ENCODE results near the gene NR3C1. TPM values are rescaled to one million over a fixed set of nuclear protein-coding genes. Genes with fewer than 3 reads are reported as not detected.

Gene NR3C1
- polyA plus RNA-seq, 1 donor from 2014 or later, result 2.3 TPM

DNA sequence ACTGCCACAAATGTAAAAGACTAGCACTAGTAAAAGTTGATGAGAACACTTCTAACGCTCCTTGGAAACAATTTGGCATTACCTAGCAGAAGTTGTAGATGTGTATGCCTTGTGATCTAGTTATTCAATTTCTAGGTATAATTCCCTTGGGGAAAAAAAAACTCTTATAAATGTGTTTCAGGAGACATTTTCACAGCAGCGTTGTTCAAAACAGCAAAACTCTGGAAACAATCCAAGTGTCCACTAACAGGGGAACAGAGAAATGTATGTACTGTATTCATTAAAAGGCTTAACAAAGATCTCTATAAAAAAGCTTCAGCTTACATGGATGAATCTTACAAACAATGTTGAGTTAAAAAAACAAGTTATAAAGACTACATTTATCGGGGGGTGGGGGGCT lies 30.4 kb downstream of the NR3C1 start:
- H3K4me2 ChIP-seq (ENCODE audit: low read length), result no peak overlapping the region
- no peak overlapping the region for H3K9ac ChIP-seq (ENCODE audit: low read length)
- no peak overlapping the region for H2AFZ ChIP-seq (ENCODE audit: low read depth, low read length)
- no peaks in the 10 kb centered on the region for H3K9me2 ChIP-seq (ENCODE audit: insufficient read depth, low read length)
- H3K27ac ChIP-seq (ENCODE audit: low read length), result no peak overlapping the region
- no peaks in the 10 kb centered on the region for H3K27me3 ChIP-seq (ENCODE audit: insufficient read depth, low read depth, low read length)
- H3F3A ChIP-seq (ENCODE audit: insufficient read depth, low read length, poor library complexity, severe bottlenecking), result no peaks in the 10 kb centered on the region
- H3K9me3 ChIP-seq (ENCODE audit: low read length), result no peaks in the 10 kb centered on the region
- H3K36me3 ChIP-seq (ENCODE audit: insufficient read depth, low read length), result no peaks in the 10 kb centered on the region
- no peaks in the 10 kb centered on the region for H4K20me1 ChIP-seq (ENCODE audit: insufficient read depth)
- TF ChIP-seq SMC3 (conservative IDR thresholded peaks at IDR 0.05; ENCODE audit: poor library complexity) (no peak), MXI1 (conservative IDR thresholded peaks at IDR 0.05; ENCODE audit: poor library complexity, severe bottlenecking) (no peak), RAD21 (conservative IDR thresholded peaks at IDR 0.05) (no peak), EZH2 (IDR thresholded peaks at IDR 0.05; ENCODE audit: borderline replicate concordance, insufficient read depth, low read length, poor library complexity, severe bottlenecking) (no peak), POLR2AphosphoS5 (IDR thresholded peaks at IDR 0.05) (no peak), TAF1 (IDR thresholded peaks at IDR 0.05; ENCODE audit: low read depth) (no peak), EP300 (conservative IDR thresholded peaks at IDR 0.05; ENCODE audit: poor library complexity, severe bottlenecking) (no peak)
- TF ChIP-seq, protein P1, sequence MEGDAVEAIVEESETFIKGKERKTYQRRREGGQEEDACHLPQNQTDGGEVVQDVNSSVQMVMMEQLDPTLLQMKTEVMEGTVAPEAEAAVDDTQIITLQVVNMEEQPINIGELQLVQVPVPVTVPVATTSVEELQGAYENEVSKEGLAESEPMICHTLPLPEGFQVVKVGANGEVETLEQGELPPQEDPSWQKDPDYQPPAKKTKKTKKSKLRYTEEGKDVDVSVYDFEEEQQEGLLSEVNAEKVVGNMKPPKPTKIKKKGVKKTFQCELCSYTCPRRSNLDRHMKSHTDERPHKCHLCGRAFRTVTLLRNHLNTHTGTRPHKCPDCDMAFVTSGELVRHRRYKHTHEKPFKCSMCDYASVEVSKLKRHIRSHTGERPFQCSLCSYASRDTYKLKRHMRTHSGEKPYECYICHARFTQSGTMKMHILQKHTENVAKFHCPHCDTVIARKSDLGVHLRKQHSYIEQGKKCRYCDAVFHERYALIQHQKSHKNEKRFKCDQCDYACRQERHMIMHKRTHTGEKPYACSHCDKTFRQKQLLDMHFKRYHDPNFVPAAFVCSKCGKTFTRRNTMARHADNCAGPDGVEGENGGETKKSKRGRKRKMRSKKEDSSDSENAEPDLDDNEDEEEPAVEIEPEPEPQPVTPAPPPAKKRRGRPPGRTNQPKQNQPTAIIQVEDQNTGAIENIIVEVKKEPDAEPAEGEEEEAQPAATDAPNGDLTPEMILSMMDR (IDR thresholded peaks at IDR 0.05; ENCODE audit: poor library complexity, severe bottlenecking), result no peak
- TF ChIP-seq, protein P2, sequence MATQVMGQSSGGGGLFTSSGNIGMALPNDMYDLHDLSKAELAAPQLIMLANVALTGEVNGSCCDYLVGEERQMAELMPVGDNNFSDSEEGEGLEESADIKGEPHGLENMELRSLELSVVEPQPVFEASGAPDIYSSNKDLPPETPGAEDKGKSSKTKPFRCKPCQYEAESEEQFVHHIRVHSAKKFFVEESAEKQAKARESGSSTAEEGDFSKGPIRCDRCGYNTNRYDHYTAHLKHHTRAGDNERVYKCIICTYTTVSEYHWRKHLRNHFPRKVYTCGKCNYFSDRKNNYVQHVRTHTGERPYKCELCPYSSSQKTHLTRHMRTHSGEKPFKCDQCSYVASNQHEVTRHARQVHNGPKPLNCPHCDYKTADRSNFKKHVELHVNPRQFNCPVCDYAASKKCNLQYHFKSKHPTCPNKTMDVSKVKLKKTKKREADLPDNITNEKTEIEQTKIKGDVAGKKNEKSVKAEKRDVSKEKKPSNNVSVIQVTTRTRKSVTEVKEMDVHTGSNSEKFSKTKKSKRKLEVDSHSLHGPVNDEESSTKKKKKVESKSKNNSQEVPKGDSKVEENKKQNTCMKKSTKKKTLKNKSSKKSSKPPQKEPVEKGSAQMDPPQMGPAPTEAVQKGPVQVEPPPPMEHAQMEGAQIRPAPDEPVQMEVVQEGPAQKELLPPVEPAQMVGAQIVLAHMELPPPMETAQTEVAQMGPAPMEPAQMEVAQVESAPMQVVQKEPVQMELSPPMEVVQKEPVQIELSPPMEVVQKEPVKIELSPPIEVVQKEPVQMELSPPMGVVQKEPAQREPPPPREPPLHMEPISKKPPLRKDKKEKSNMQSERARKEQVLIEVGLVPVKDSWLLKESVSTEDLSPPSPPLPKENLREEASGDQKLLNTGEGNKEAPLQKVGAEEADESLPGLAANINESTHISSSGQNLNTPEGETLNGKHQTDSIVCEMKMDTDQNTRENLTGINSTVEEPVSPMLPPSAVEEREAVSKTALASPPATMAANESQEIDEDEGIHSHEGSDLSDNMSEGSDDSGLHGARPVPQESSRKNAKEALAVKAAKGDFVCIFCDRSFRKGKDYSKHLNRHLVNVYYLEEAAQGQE (IDR thresholded peaks at IDR 0.05; ENCODE audit: borderline replicate concordance), result no peak
- no peak overlapping the region for H3K4me3 ChIP-seq (ENCODE audit: low read length)
- H3K79me2 ChIP-seq (replicated peaks; ENCODE audit: insufficient read depth, low read length), result no peaks in the 10 kb centered on the region

- Histone ChIP-seq H3K4me3 (ENCODE audit: low read length) (no peak overlapping the region), H3K79me2 (replicated peaks; ENCODE audit: insufficient read depth, low read length) (no peaks in the 10 kb centered on the region), H3K9me3 (ENCODE audit: low read length) (peaks cover 3% of the 10 kb centered on the region), H3K36me3 (ENCODE audit: insufficient read depth, low read length) (no peaks in the 10 kb centered on the region), H3F3A (ENCODE audit: insufficient read depth, low read length, poor library complexity, severe bottlenecking) (no peaks in the 10 kb centered on the region), H4K20me1 (ENCODE audit: insufficient read depth) (no peaks in the 10 kb centered on the region), H3K9me2 (ENCODE audit: insufficient read depth, low read length) (no peaks in the 10 kb centered on the region), H3K9ac (ENCODE audit: low read length) (no peak overlapping the region), H3K4me2 (ENCODE audit: low read length) (no peak overlapping the region), H3K27me3 (ENCODE audit: insufficient read depth, low read depth, low read length) (no peaks in the 10 kb centered on the region), H3K27ac (ENCODE audit: low read length) (no peak overlapping the region), H2AFZ (ENCODE audit: low read depth, low read length) (no peak overlapping the region)
- TF ChIP-seq POLR2AphosphoS5 (IDR thresholded peaks at IDR 0.05), result no peak
- TF ChIP-seq, protein P1 (IDR thresholded peaks at IDR 0.05; ENCODE audit: poor library complexity, severe bottlenecking), result no peak
- TF ChIP-seq SMC3 (conservative IDR thresholded peaks at IDR 0.05; ENCODE audit: poor library complexity), result no peak
- TF ChIP-seq TAF1 (IDR thresholded peaks at IDR 0.05; ENCODE audit: low read depth), result no peak
- TF ChIP-seq RAD21 (conservative IDR thresholded peaks at IDR 0.05), result no peak
- no peak for TF ChIP-seq EZH2 (IDR thresholded peaks at IDR 0.05; ENCODE audit: borderline replicate concordance, insufficient read depth, low read length, poor library complexity, severe bottlenecking)
- TF ChIP-seq, protein P2 (IDR thresholded peaks at IDR 0.05; ENCODE audit: borderline replicate concordance), result no peak
- TF ChIP-seq EP300 (conservative IDR thresholded peaks at IDR 0.05; ENCODE audit: poor library complexity, severe bottlenecking), result no peak
- TF ChIP-seq MXI1 (conservative IDR thresholded peaks at IDR 0.05; ENCODE audit: poor library complexity, severe bottlenecking), result no peak
These were observed 31.2 kb downstream of the NR3C1 start for GRCh38 chr5:143372187-143372829.

Measured in neural cell (in vitro differentiated cells).